NCI-H345 treated with DMSO at 0.1 percent for 48 hours (cell line): ENCODE results near the gene HSPA12B.

ENCODE experiments used
- DNase-seq: peaks from one replicate; lab custom pipeline; 2025; ENCODE audit not compliant: unreplicated experiment; lab: John Stamatoyannopoulos, UW

The HSPA12B gene

DNA sequence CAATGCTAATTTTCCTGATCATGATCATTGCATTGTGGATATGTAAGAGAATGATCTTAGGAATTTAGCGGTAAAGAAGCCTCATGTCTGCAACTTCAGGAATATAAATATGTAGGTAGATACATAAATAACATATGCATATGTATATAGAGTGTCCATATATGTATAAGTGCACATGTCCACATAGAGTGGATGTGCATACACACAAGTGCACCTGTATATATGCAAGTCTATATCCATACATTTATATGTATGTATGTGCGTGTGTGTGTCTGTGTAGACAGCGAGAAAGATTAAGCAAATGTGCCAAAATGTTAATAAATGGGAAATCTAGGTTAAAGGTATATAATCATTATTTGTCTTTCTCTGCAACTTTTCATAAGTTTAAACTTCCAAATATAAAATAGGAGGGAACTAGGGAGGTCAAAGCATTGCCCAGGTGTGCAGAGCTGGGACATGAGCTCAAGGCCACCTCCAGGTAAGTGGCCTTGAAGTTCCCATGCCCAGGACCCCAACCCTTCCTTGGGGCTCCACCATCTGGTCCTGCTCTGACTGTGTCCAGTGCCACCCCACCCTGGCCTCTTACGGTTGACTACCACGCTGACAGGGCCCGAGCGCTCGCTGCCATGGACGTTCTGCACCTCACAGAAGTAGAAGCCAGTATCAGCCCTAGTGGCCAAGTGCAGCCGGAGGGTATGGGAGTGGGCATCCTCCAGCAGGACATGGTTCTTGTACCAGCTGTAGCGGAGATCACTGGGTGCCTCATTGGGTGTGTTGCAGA, 29.7 kb upstream of the HSPA12B start:
- DNase-seq = no peak

DNA sequence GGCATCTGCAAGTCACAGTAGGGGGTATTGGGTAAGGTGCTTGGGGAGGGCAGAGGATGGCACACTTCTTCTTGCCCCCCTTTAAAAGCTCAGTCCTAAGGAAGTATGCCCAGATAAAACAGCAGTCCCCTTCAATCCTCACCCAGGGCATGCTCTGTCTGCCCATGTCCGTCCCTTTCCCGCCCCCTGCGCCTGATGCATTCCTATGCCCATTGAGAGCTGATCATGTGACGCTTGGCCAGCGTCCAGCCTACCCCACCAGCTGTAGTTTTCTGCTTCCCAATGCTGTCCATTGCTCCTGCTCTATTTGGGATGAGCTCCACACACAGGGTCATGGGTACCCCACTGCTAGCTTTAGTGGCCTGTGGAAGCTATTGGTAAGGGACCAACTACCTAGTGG, 28.4 kb upstream of the HSPA12B start:
- DNase-seq = no peak

DNA sequence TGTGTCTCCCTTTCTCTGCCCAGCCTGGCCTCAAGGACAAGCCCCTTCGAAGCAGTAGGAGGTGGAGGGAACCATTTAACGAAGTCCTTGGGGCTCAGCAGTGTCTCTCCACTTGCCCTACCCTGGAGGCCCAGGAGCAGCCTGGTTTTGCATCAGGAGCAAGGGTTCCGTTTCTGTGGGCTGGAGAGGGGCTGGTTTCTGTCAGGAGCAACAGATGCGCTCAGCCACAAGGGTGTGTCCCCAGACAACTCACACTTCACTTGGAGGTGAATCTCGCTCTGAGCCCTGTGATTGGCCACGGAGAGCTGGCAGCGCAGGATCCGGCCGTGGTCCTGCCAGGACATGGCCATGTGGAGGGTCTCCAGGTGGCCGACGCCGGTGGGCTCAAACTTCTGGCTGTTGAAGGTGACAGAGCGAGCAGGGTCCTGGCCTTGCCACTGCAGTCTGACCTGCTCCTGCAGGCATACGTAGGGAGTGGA, 27.0 kb upstream of the HSPA12B start:
- no peak for DNase-seq

DNA sequence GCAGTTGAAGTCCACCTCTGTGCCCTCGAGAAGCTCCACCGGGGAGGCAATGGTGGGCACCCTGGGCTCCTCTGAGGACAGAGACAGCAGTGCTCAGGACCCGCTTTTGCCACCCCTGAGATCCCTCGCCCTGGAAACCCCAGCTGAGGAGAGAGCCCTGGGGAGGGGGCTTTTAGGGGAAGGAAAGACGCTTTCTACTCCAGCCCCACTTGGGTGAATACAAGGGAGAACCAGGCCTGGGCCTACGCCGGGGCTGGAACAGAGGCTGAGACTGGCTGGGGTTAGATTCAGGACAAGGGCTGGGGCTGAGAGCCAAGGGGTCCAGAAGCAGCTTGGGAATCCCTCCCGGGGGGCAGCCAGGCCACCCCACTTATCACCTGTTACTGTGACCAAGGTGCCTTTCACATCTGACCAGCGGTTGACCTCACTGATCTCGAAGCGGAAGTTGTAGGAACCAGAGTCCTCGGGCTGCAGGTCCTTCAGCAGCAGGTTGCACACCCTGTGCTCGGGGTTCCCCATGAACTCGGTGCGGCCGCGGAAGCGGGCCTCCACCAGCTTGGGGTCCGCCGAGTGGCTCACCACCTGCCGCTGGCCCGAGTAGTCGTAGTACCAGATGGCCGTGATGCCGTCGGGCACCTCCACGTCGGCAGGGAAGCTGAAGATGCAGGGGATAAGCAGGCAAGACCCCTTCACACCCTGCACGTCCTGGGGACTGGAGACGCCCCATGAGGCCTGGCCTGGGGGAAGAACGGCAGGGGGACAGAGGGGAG, 26.3 kb upstream of the HSPA12B start:
- no peak for DNase-seq

DNA sequence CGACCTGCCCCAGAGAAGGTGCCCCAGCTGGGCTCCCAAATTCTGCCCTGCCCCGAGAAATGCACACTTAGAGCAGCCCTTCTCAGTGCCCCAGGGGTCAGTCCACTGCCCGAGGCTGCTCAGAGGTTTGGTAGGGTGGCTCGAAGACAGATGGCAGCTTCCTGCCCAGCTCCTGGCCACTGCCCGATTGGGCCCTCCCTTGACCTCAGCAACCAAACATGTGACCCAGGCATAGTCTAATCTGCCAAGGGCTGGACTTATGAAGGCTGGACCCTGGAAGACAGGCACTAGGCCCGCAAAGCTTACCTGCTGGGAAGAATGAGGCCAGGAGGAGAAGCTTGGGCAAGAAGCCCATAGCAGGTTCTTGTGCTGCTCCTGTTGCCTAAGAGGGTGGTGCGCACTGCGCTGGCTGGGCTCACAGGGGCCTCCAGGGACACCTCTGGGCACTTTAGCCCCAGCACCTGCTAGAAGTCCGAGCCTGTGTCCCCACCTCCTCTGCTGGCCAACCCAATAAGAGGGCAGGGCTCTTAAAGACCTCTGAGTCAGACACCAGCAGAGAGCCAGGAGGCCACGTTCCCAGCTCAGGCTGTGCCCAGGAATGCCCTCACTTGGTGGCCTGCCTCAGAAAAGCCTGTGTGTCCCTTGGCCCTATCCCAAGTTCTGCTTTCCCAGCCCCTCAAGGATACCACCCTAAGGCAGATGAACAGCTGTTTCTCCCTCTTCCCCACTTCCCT, 25.5 kb upstream of the HSPA12B start:
- no peak for DNase-seq

DNA sequence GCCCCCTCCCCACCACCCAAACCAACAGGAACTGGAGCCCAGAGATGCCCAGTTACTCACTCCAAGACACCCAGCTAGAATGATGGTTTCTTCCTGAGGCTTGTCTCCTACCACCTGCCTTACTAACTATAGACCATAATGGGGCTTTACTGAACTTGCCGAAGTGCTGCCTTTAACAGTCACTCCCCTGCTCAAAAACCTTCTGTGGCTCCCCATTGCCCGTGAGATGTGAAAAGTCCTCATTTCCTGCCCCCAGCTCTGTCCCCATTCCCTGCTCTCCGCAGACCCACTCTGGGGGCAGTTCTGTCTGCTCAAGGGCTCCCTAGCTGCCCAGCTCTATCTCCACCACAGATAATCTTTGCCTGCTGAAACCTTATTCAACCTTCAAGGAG, 25.0 kb upstream of the HSPA12B start:
- DNase-seq = no peak

DNA sequence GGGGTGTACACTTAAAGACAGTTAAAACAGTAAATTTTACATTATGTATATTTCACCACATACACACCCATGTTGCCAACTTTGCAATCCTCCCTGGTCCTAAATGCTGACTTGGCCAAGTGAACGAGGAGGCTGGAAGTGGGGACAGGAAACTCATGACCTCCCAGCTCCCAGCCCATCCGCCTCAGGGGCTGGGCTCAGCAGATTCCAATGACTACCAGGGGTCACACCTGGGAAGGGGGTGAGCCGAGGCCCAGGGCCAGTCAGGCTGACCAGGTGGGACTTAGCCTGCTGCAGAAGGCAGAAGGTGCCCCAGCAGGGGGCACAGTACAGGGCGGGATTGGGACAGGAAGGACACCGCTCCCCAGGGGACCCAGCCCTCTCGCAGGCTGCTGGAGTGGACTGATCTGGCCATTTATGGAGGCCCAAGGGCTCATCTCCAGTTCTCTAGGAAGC, 22.4 kb upstream of the HSPA12B start:
- DNase-seq = no peak

DNA sequence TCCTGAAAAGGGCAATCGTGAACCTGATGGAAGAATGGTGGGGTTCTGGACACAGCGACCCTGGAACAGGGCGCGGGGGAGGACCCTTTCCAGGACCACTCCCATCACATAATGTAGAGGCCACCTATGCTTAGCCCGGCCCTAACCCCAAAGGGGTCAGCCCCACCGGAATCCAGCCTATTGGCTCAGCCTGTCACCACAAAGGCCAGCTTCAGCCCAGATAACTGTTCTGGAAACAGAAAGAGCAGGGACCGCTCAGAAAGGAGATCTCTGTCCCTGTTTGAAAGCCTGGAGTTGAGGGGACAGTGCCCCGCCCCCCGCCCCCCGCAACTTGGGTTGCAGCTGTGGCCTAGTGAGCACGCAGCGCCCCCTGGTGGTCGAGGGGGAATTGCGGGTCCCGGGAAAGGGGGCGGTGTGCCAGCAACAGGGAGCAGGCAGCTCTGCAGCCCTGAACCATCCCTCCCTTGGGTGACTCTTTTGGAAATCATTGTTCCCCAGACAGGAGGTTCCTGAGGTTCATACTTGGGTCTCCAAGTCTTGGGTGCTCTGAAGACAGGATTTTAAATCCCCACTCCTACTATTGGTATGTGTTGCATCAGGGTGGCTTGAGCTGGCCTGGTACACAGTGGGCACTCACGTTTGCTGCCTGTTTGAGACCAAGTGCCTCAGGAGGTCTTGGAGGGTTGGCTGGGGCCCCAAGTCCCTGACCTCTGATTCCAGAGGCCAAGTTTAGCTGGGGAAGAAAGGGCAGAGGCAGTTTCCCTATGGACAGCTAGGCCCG, 21.6 kb upstream of the HSPA12B start:
- DNase-seq = peak; percentile 16

DNA sequence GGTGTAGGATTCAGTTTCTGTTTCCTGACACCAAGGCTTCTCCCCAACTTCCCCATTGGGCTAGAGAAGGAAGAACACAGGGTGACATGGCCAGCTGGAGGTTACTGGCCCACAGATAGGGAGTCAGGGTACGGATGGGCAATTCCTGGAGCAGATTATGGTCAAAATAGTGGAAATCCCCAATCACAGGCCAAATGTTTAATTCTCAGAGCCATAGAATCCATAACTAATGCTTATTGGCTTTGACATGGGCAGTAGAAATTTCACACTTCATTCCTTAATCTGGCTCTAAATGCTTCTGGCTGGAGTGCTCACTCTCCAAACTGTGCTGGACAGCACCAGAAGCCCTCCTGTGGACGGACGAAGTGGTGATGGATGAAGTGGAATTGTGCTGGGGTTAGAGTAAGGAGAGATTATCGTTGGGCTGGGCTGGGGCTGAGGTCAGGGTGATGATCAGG, 21.0 kb upstream of the HSPA12B start:
- DNase-seq = no peak

DNA sequence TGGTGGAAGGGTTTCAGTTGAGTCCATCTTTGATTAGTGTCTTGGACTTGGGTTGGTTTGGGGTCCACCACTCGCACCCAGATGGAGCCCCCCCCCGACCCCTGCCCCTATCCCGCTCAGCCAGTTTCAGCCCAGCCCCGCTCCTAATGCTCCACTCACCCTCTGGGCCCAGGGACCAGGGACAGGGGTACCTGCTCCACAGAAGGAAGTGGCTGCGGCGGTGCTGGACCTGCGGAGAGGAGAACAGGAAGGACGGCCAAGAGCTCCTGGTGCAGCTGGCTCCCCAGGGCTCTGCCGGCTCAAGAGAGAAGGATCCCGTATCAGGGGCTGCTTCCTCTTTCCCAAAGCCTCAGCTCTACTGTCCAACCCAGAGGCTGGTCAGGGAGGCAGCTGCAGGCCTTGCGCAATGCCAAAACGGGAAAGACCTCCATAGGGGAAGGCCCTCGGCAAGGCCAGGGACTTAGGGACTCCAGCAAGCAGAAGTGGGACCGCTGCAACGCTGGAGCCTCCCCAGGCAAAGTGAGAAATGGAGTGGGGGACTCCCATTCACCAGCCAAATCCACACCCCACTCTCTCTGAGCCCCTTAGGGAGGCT, 20.1 kb upstream of the HSPA12B start, which contains the start of gene SIGLEC1:
Gene SIGLEC1, minus strand, starts transcription at position 322 of the 595 bp plus-strand sequence. CDS start 5,472 bp downstream, outside the sequence.
- DNase-seq = no peak

DNA sequence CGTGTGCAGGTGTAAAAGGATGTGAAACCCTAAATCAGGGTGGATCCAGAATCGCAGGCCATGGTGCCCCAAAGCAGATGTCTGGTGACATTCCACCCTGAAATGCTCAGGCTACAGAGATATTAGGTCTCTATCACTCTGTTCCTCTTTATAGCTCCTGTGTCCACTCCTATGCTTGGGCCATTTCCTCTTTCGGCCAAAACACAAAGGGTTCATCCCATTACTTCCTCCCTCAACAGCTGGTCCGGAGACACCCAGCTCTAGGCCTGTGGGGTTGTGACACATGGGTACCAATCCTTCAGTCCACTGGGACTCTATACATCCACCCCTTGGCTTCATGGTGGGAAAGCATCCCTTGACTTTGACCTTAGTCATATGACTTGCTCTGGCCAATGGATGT, 18.4 kb upstream of the HSPA12B start:
- no peak for DNase-seq

DNA sequence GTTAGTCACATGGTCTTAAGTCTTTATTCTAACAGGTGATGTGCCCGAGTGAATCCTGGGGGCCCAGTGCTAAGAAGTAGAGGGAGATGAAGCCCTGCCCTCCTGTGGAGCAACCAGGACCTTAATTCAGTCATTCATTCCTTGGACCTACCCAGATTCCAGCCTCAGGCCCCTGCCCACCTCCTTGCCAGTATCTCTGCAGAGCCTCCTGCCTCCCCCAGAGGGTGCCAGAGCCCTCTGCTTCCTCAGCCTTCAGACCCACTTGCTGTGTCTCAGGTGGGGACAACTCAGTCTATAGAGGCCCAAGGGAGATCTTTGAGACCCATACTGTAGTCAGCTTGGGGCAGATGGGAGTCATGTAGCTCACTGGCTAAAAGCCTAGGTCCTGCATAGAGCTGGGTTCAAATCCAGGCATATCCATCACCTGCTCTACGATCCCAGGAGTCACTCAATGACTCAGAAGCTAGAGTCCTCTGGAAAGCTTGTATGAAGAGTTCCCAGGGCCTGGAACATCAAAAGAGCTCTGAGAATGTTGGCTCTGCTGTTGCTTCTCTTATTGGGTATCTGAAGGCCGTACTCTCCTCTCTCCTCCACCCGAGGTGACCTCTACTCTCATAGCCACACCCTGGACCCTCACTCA, 16.2 kb upstream of the HSPA12B start:
- no peak for DNase-seq

DNA sequence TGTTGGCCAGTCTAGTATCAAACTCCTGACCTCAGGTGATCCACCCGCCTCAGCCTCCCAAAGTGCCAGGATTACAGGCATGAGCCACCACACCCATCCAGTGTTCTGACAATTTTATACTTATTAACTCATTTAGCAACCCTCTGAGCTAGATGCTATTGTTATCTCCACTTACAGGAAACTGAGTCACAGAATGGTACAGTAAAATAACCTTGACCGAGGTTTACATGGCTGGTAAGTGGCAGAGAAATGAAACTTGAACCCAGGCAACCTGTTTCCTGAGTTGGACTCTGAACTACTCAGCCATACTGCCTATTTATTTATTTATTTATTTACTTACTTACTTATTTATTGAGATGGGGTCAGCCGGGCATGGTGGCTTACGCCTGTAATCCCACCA, 13.4 kb upstream of the HSPA12B start:
- DNase-seq = no peak

DNA sequence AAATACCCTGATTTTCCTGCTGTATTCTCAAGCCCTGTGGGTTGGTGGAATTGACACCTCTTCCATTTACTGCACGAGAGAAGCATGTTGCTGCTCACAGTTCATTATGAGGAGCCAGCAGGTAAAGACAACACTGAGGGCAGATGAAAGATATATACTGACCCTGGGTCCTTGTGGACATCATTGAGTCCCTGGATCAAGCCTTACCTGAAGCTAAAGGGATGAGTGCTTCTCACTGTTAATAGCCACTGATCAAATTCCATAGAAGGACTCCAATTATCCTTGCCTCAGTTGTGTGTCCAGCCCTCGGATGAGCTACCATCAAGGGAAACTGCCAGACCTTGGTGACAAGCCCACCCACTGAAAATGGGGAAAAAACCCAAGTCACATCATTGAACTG, 12.4 kb upstream of the HSPA12B start:
- DNase-seq = no peak

DNA sequence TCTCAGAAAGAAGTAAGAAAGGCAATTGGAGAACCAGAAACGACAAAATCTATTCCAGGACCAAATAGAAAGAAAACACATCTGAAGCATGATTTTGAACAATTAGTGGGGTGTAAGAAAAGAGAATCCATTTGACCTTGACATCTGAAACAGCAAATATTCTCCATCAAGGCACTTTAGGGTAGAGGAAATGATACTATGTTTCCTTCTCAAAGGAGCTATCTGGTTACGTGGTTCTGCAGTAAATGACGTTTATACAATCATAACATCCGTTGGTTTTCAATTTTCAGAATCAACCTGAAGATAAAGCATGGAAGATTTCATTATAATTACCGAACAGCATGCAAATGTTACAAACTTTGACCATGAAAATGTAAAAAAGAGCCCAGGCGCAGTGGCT, 11.9 kb upstream of the HSPA12B start:
- no peak for DNase-seq

DNA sequence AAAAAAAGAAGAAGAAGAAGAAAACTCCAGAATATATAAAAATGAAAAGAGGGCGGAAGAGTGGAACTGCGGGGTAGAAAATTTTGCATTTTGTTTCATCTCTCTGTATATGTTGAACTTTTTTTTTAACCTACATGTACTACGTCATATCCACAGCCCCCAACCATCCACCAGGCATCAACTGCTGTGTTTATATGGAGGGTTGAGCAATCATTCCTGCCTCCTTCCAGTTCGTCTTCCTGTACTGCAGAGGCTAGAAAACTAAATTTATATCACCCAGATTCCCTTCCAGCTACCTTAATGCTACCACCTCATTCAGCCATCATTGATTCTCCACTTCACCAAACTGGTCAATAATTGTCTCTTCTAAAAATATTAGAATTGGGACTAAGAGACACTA, 10.6 kb upstream of the HSPA12B start:
- no peak for DNase-seq

DNA sequence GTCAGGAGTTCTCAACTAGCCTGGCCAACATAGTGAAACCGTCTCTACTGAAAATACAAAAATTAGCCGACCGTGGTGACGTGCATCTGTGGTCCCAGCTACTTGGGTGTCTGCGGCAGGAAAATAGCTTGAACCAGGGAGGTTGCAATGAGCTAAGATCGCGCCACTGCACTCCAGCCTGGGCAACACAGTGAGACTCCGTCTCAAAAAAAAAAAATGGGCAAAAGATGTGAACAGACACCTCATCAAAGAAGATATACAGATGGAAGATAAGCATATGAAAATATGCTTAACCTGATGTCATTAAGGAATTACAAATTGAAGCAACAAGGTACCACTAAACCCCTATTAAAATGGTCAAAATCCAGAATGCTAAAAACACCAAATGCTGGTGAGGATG, 9.2 kb upstream of the HSPA12B start:
- DNase-seq = no peak

DNA sequence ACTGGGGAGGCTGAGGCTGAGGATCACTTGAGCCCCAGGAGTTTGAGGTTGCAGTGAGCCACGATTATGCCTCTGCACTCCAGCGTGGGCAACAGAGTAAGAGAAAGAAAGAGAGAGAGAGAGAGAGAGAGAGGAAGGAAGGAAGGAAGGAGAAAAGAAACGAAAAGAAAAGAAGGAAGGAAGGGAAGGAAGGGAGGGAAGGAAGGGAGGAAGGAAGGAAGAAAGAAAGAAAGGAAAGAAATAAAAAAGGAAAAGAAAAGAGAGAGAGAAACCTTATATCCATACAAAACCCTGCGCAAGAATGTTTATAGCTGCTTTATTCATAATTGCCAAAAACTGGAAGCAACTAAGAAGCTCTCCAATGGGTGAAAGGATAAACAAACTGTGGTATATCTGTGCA, 8.1 kb upstream of the HSPA12B start:
- no peak for DNase-seq

DNA sequence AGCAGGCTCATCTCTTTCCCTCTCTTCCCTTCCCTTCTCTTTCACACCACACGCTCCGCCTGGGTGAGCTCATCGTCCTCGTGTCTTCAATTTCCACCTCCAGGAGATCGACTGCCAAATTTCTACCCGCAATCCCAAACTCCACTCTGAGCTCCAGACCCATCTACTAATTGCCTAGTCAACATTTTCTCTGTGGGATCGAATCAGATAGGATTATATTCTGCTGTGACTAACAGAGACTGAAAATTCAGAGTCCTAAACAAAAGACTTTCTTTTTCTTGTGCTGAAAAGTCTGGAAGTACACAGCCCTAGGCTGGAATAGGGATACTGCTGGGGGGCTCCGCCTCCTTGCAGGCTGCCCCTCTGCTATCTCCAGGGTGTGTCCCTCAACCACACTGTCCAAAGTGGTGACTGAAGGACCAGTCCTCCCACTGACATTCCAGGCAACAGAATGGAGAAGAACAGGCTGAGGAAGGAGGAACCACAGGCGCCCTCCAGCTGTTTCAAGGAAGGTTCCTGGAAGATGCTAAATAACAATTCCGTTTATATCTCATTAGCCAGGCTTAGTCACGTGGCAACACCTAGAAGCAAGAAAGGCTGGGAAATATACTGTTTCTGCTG, 5.0 kb upstream of the HSPA12B start:
- no peak for DNase-seq
